Measurements from ENCODE around the gene MFF.

GRCh38 chr2:227296671-227297405 lies 28.2 kb upstream of the MFF start:
- no peak for TF ChIP-seq EGR1 (IDR thresholded peaks at IDR 0.05)
- TF ChIP-seq, protein P1, sequence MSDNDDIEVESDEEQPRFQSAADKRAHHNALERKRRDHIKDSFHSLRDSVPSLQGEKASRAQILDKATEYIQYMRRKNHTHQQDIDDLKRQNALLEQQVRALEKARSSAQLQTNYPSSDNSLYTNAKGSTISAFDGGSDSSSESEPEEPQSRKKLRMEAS (IDR thresholded peaks at IDR 0.05) = no peak
- no peak for TF ChIP-seq CEBPB (IDR thresholded peaks at IDR 0.05)
- no peak for TF ChIP-seq CREB1 (IDR thresholded peaks at IDR 0.05; ENCODE audit: low read depth)
- TF ChIP-seq FOXM1 (IDR thresholded peaks at IDR 0.05; ENCODE audit: borderline replicate concordance, low read depth) = no peak
- TF ChIP-seq TEAD4 (IDR thresholded peaks at IDR 0.05) = no peak
- no peak for TF ChIP-seq REST (IDR thresholded peaks at IDR 0.05; ENCODE audit: low read depth)

Data from Ishikawa (cell line).